ENCODE data around the gene TMEM170A. TPM values are rescaled to one million over a fixed set of nuclear protein-coding genes. Genes with fewer than 3 reads are reported as not detected.
A peak's percentile ranks its signal among the peaks of the same experiment; 100 is the strongest.
"Not testable (repeated sequence)": the region's sequence is repeated elsewhere in the genome, so short reads cannot be mapped to it uniquely, and the experiment has no call there.

The TMEM170A gene
- total and polyA plus RNA-seq, 10 of the 15 experiments (the other 5 are each of a cell fraction or from before 2014, with no cell fraction given), result 7.3 to 28.2 (median 20.9) TPM

GRCh38 chr16:75429621-75430403 is 34.7 kb downstream of the TMEM170A start:
- in situ Hi-C loops (cut with MboI), result no loop called here
- no peaks in the 10 kb centered on the region for H4K20me1 ChIP-seq (ENCODE audit: control insufficient read depth, insufficient read depth)
- ATAC-seq (no peak), FAIRE-seq (no peak), DNase-seq (ENCODE audit: low read depth, low spot score) (no peak)
- ChIA-PET RAD21 (ENCODE audit: unreplicated experiment) (no interaction called here), SMC1A (ENCODE audit: uncharacterized antibody, unreplicated experiment) (interaction anchor here (1.7 kb wide), 1 partner anchor 10 kb away, joined by 3 read pairs; no protein-coding TSS in a partner anchor), CTCF (interaction anchor here (2.1 kb wide), 1 partner anchor 35 kb away, joined by 7 read pairs; no protein-coding TSS in a partner anchor), POLR2A (interaction anchor here (0.6 kb wide), 1 partner anchor 199 kb away, joined by 3 read pairs; no protein-coding TSS in a partner anchor)
- TF ChIP-seq E2F4 (IDR thresholded peaks at IDR 0.05; ENCODE audit: low read depth, low read length), result no peak
- no peak for TF ChIP-seq SIN3A (IDR thresholded peaks at IDR 0.05; ENCODE audit: low read depth, low read length)
- TF ChIP-seq ZNF274 (IDR thresholded peaks at IDR 0.05; ENCODE audit: insufficient read depth, insufficient read length), result no peak
- no peak for TF ChIP-seq NBN (IDR thresholded peaks at IDR 0.05)
- TF ChIP-seq SP1 (IDR thresholded peaks at IDR 0.05; ENCODE audit: low read depth, low read length), result no peak
- no peak for TF ChIP-seq SMARCA5 (IDR thresholded peaks at IDR 0.05)
- TF ChIP-seq MTA2 (IDR thresholded peaks at IDR 0.05; ENCODE audit: low read depth), result no peak
- no peak for TF ChIP-seq SIX5 (IDR thresholded peaks at IDR 0.05; ENCODE audit: low read depth, low read length, severe bottlenecking)
- no peak for TF ChIP-seq HCFC1 (IDR thresholded peaks at IDR 0.05; ENCODE audit: low read length)
- TSS peak; percentile 47 for BruUV-seq (replicated peaks)
- H3K9ac ChIP-seq (ENCODE audit: control insufficient read depth, insufficient read depth, low read length), result no peak overlapping the region
- intact Hi-C loops (cut with micrococcal nuclease; ENCODE audit: unreplicated experiment), result no loop called here
- no peak overlapping the region for H2AFZ ChIP-seq (ENCODE audit: control insufficient read depth, low read depth, low read length)
- 93% methylated on average over 9 of the region's 11 CpGs for WGBS (ENCODE audit: insufficient coverage, insufficient replicate concordance, low lambda C conversion rate, missing lambda C conversion rate)
- no peak overlapping the region for H3K4me2 ChIP-seq (ENCODE audit: control insufficient read depth, insufficient read depth)
- H3K27ac ChIP-seq (ENCODE audit: control insufficient read depth, insufficient read depth), result no peak overlapping the region
- no peaks in the 10 kb centered on the region for H3K27me3 ChIP-seq (replicated peaks in 1 of 2; ENCODE audit: control insufficient read depth in 2 of 2, insufficient read depth in 2 of 2, low read length in 1 of 2)
- H3K4me3 ChIP-seq, result no peak overlapping the region
- no peaks in the 10 kb centered on the region for H3K9me3 ChIP-seq (replicated peaks; ENCODE audit: control insufficient read depth, insufficient read depth, low read length)
- no peaks in the 10 kb centered on the region; the same call in 1 of the 2 replicates for H3K4me1 ChIP-seq (ENCODE audit: control insufficient read depth, insufficient read depth, low read length)
- H3K79me2 ChIP-seq (ENCODE audit: control insufficient read depth, insufficient read depth, low read length), result peaks cover 15% of the 10 kb centered on the region
- H3K36me3 ChIP-seq (ENCODE audit: control insufficient read depth in 2 of 2, insufficient read depth in 2 of 2, low read length in 1 of 2), result no peaks in the 10 kb centered on the region

GRCh38 chr16:75426524-75426923 is 38.0 kb downstream of the TMEM170A start:
- H3K9ac ChIP-seq (ENCODE audit: control insufficient read depth, insufficient read depth, low read length); RAD21 ChIA-PET (ENCODE audit: unreplicated experiment); H3K9me3 ChIP-seq (replicated peaks; ENCODE audit: control insufficient read depth, insufficient read depth, low read length); H4K20me1 ChIP-seq (ENCODE audit: control insufficient read depth, insufficient read depth); in situ Hi-C loops (cut with MboI); SMC1A ChIA-PET (ENCODE audit: uncharacterized antibody, unreplicated experiment); H3K36me3 ChIP-seq (ENCODE audit: control insufficient read depth in 2 of 2, insufficient read depth in 2 of 2, low read length in 1 of 2); FAIRE-seq; intact Hi-C loops (cut with micrococcal nuclease; ENCODE audit: unreplicated experiment); BruUV-seq (replicated peaks); H3K4me2 ChIP-seq (ENCODE audit: control insufficient read depth, insufficient read depth); H3K4me3 ChIP-seq; H3K27ac ChIP-seq (ENCODE audit: control insufficient read depth, insufficient read depth); DNase-seq (ENCODE audit: low read depth, low spot score); H2AFZ ChIP-seq (ENCODE audit: control insufficient read depth, low read depth, low read length); H3K4me1 ChIP-seq (ENCODE audit: control insufficient read depth, insufficient read depth, low read length); H3K27me3 ChIP-seq (replicated peaks in 1 of 2; ENCODE audit: control insufficient read depth in 2 of 2, insufficient read depth in 2 of 2, low read length in 1 of 2); ATAC-seq: not testable (repeated sequence)
- POLR2A ChIA-PET, result interaction anchor here (0.7 kb wide), 1 partner anchor 385 kb away, joined by 6 read pairs; no protein-coding TSS in a partner anchor
- H3K79me2 ChIP-seq (ENCODE audit: control insufficient read depth, insufficient read depth, low read length), result peaks cover 14% of the 10 kb centered on the region
- CTCF ChIA-PET, result interaction anchor here (1.3 kb wide), 1 partner anchor 39 kb away, joined by 6 read pairs; no protein-coding TSS in a partner anchor
- 49% methylated on average over 2 of the region's 2 CpGs for WGBS (ENCODE audit: insufficient coverage, insufficient replicate concordance, low lambda C conversion rate, missing lambda C conversion rate)

- RAD21 ChIA-PET (ENCODE audit: unreplicated experiment); H3K27ac ChIP-seq (ENCODE audit: control insufficient read depth, insufficient read depth); in situ Hi-C loops (cut with MboI); CTCF ChIA-PET; H3K36me3 ChIP-seq (ENCODE audit: control insufficient read depth in 2 of 2, insufficient read depth in 2 of 2, low read length in 1 of 2); BruUV-seq (replicated peaks); H3K4me2 ChIP-seq (ENCODE audit: control insufficient read depth, insufficient read depth); H3K27me3 ChIP-seq (replicated peaks in 1 of 2; ENCODE audit: control insufficient read depth in 2 of 2, insufficient read depth in 2 of 2, low read length in 1 of 2); H3K9ac ChIP-seq (ENCODE audit: control insufficient read depth, insufficient read depth, low read length); ATAC-seq; POLR2A ChIA-PET; H3K9me3 ChIP-seq (replicated peaks; ENCODE audit: control insufficient read depth, insufficient read depth, low read length); DNase-seq (ENCODE audit: low read depth, low spot score); H3K4me3 ChIP-seq; H2AFZ ChIP-seq (ENCODE audit: control insufficient read depth, low read depth, low read length); H3K4me1 ChIP-seq (ENCODE audit: control insufficient read depth, insufficient read depth, low read length); FAIRE-seq; H4K20me1 ChIP-seq (ENCODE audit: control insufficient read depth, insufficient read depth): not testable (repeated sequence)
- SMC1A ChIA-PET (ENCODE audit: uncharacterized antibody, unreplicated experiment), result interaction anchor here (0.6 to 0.9 kb wide), 2 partner anchors 67 to 407 kb away, joined by 3 to 4 read pairs; no protein-coding TSS in a partner anchor
- intact Hi-C loops (cut with micrococcal nuclease; ENCODE audit: unreplicated experiment), result loop anchor here (5.0 kb wide), 1 partner anchor 38 kb away; the partner anchor contains the start of gene TMEM170A
- H3K79me2 ChIP-seq (ENCODE audit: control insufficient read depth, insufficient read depth, low read length), result peaks cover 26% of the 10 kb centered on the region
- WGBS (ENCODE audit: insufficient coverage, insufficient replicate concordance, low lambda C conversion rate, missing lambda C conversion rate), result 93% methylated on average over 17 of the region's 18 CpGs
These were observed 40.3 kb downstream of the TMEM170A start for GRCh38 chr16:75424105-75424762.
